Nephron progenitor cell (in vitro differentiated cells): ENCODE results near the gene TIMP1.

ENCODE experiments used
- DNase-seq: peaks from one replicate; pipeline ENCODE4 v3.0.0; 2021
- H3K27ac Mint-ChIP-seq: 2 replicates; pipeline ENCODE4 v1.8.0; 2021; ENCODE audit warnings: mild to moderate bottlenecking, moderate library complexity, mixed read lengths
- H3K27me3 Mint-ChIP-seq: 2 replicates; pipeline ENCODE4 v1.8.0; 2021; ENCODE audit warnings: mild to moderate bottlenecking, low read depth, mixed read lengths; ENCODE audit not compliant: poor library complexity
- H3K36me3 Mint-ChIP-seq: 2 replicates; pipeline ENCODE4 v1.8.0; 2021; ENCODE audit warnings: low read depth, mixed read lengths
- H3K4me1 Mint-ChIP-seq: 2 replicates; pipeline ENCODE4 v1.8.0; 2021; ENCODE audit warnings: mixed read lengths
- H3K4me3 Mint-ChIP-seq: 2 replicates; pipeline ENCODE4 v1.8.0; 2021; ENCODE audit warnings: mild to moderate bottlenecking, moderate library complexity, mixed read lengths
- H3K9me3 Mint-ChIP-seq: 2 replicates; pipeline ENCODE4 v1.8.0; 2021; ENCODE audit warnings: mild to moderate bottlenecking, moderate library complexity, mixed read lengths
- TF ChIP-seq, protein P1 (sequence below): fragments of 200-600 bp; sonication (generic); IDR thresholded peaks from 2 replicates; pipeline ENCODE4 v1.5.0; 2021; ENCODE audit warnings: antibody characterized with exemption

The TIMP1 gene

DNA sequence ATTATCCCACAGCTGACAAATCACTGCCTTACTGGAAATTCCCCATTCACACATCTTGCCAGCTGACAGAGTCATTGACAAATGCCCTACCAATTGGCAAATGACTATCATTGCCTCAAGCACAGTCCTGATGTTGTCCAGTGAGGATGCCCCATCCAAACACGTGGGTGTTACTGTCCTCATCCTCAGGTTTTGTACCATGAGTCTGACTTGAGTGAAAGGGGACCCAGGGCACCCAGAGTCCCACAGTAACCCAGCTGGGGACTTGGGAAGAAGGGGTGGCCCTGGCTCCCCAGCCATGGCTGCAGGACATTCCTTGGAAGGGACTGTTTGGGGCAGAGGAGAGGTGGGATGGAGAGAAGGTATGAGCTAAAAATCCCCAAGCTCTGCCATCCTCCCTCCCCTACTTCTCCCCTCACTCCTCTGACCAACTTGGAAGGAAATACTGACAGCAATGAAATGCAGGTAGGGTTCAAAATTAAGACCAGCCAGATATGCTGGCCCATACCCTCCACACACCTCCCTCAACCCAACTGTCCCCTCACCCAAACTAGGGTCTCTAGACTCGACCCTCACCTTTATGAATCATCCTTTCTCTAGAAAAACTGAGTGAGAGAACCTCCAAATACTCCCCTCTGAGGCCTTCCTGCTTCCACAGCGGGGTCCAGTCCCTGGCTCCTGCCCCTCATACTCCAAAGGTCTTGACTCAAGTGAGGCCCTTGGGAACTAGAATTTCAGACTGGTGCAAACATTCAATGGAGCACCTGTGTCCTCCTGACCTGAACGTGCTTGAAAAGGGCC, 5.1 kb downstream of the TIMP1 start:
- TF ChIP-seq, protein P1, sequence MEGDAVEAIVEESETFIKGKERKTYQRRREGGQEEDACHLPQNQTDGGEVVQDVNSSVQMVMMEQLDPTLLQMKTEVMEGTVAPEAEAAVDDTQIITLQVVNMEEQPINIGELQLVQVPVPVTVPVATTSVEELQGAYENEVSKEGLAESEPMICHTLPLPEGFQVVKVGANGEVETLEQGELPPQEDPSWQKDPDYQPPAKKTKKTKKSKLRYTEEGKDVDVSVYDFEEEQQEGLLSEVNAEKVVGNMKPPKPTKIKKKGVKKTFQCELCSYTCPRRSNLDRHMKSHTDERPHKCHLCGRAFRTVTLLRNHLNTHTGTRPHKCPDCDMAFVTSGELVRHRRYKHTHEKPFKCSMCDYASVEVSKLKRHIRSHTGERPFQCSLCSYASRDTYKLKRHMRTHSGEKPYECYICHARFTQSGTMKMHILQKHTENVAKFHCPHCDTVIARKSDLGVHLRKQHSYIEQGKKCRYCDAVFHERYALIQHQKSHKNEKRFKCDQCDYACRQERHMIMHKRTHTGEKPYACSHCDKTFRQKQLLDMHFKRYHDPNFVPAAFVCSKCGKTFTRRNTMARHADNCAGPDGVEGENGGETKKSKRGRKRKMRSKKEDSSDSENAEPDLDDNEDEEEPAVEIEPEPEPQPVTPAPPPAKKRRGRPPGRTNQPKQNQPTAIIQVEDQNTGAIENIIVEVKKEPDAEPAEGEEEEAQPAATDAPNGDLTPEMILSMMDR = no peak
- DNase-seq = no peak
- H3K9me3 Mint-ChIP-seq = peaks cover 57% of the 10 kb centered on the region
- peak overlapping the region; percentile 50 for H3K27ac Mint-ChIP-seq
- no peak overlapping the region for H3K4me3 Mint-ChIP-seq
- H3K4me1 Mint-ChIP-seq = peaks cover 14% of the 10 kb centered on the region
- H3K27me3 Mint-ChIP-seq = peaks cover 9% of the 10 kb centered on the region
- peaks cover 10% of the 10 kb centered on the region for H3K36me3 Mint-ChIP-seq

DNA sequence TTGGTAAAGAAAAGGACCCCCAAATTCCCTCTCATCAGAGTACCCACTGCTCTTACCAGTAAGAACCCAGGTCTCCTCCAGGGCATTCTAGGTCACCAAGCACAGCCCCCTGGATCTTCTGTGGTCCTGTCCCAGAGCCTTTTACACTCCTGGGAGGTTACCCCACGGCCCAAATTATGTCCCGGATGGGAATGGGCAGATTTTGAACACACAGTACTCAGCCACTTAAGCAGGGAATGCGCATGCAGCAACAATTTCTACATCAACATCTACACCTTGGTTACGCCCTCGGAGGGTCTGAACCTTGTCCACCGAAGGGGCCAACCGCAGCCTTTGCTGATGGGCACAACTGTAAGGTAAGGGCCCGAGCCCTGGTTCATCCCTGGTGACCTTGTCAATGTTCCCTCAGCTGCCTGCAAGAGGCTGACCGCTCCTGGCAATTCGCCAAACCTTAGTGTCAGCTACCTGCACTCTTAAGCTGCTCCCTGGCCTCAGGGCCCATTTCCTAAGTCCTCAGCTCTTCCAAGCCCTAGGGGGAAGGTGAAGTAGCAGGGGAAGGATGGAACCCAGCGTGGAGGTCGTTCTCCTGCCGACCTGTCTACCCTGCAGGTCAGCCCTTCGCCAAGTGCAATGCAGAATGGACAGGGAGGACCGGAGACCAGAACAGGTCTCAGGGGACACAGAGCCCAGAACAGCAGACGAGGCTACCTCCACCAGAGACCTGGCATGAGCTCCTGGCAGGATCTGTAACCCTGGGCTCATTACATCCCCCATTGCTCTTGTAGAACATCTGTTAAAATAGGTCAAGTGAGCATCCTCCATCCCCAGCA, 5.9 kb downstream of the TIMP1 start:
- TF ChIP-seq, protein P1 = no peak
- Mint-ChIP-seq H3K27ac (no peak overlapping the region), H3K4me1 (peaks cover 14% of the 10 kb centered on the region), H3K27me3 (peaks cover 9% of the 10 kb centered on the region), H3K4me3 (no peak overlapping the region), H3K36me3 (peaks cover 10% of the 10 kb centered on the region), H3K9me3 (peaks cover 58% of the 10 kb centered on the region)
- DNase-seq = no peak

DNA sequence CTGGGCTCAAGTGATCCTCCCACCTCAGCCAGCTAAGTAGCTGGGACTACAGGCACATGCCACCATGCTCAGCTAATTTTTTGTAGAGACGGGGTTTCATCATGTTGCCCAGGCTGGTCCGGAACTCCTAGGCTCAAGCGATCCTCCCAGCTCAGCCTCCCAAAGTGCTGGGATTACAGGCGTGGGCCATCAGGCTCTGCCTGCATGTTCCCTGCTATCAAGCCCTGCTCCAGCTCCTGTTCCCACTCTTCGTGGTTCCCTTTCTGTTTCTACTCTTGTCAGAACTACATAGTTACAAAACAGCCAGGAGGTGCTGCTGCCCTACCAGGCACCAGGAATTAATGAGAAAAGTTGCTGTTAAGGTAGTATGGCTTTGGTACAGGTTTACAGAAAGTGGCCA, 8.7 kb downstream of the TIMP1 start:
- DNase-seq = no peak
- no peak overlapping the region for H3K27ac Mint-ChIP-seq
- H3K4me3 Mint-ChIP-seq = no peak overlapping the region
- peaks cover under 1% of the 10 kb centered on the region for H3K4me1 Mint-ChIP-seq
- TF ChIP-seq, protein P1 = no peak
- H3K9me3 Mint-ChIP-seq = peaks cover 49% of the 10 kb centered on the region
- H3K27me3 Mint-ChIP-seq = peaks cover 9% of the 10 kb centered on the region
- H3K36me3 Mint-ChIP-seq = peaks cover under 1% of the 10 kb centered on the region

DNA sequence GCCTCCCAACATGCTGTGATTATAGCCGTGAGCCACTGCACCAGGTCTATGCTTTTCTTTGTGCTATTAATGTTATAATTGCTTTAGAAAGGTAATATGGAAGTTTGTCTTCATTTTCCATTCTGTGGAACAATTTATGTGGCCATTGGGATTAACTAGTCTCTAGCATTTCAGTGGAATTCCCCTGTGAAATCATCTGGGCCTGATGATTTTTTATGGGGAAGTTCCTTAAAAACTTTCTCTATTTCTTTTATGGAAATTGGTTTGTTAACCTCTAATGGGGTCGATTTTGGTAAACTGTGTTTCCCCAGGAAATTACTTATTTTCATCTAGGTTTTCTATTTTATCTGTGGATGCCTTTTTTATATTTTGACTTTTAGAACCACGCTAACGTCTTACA, 11.3 kb downstream of the TIMP1 start:
- Mint-ChIP-seq H3K4me1 (no peaks in the 10 kb centered on the region), H3K27ac (no peak overlapping the region), H3K27me3 (peaks cover 3% of the 10 kb centered on the region), H3K36me3 (peaks cover 5% of the 10 kb centered on the region), H3K9me3 (peaks cover 58% of the 10 kb centered on the region), H3K4me3 (no peak overlapping the region)
- no peak for DNase-seq
- TF ChIP-seq, protein P1 = no peak

DNA sequence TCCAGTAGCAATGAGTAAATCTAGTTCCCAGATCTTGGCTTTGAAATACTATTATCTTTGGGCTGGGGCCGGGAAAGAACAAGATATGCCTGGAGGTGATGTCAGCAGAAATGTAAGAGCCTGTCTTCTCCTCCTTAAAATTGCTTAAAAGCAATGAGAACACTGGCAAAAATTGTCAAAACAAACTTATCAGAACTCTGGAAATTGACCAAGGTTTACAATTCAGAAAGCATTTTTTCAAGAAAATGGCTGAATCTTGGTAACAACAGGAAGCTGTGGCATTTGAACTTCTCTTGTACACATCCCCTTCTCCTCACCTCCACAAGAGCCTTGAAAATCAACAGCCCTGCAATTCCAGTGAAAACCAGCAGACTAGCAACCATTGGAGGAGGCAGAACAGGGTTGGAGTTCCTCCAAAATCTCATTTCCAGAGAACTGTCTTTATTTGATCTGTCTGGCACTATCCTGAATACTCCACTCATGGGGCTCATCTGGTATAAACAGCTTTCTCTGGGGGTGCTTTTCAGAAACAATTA, 13.5 kb downstream of the TIMP1 start:
- DNase-seq = no peak
- Mint-ChIP-seq H3K4me3 (no peak overlapping the region), H3K36me3 (peaks cover 5% of the 10 kb centered on the region), H3K4me1 (no peaks in the 10 kb centered on the region), H3K27me3 (no peaks in the 10 kb centered on the region), H3K9me3 (peaks cover 59% of the 10 kb centered on the region), H3K27ac (no peak overlapping the region)
- TF ChIP-seq, protein P1 = no peak
